Measurements from ENCODE around the gene UBE2U. TPM values are rescaled to one million over a fixed set of nuclear protein-coding genes. Genes with fewer than 3 reads are reported as not detected.
"Not testable (repeated sequence)": the region's sequence is repeated elsewhere in the genome, so short reads cannot be mapped to it uniquely, and the experiment has no call there.

Gene UBE2U
- total RNA-seq, 1 donor from 2014 or later, result not detected

DNA sequence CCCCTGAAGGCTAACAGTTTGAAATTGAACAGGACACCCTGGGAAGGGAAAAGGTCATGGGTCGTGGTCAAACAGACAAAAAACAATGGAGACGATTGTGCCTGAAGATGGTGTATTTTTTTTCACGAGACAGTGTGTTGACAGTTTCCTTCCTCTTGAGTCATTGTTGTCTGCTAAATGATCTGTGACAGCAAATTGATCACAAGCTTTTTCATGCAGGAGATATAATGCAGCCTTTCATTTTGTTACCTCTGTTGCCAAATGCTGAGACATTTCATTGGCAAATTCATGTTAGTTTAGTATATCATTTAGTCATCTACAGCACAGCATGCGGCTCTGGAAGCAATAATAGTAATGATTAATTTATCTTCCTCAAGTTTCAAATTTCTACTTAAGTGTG is 27.7 kb downstream of the UBE2U start:
- no peak for DNase-seq (ENCODE audit: low spot score)
- ATAC-seq, result no peak
- intact Hi-C loops (cut with DNase I), result no loop called here

DNA sequence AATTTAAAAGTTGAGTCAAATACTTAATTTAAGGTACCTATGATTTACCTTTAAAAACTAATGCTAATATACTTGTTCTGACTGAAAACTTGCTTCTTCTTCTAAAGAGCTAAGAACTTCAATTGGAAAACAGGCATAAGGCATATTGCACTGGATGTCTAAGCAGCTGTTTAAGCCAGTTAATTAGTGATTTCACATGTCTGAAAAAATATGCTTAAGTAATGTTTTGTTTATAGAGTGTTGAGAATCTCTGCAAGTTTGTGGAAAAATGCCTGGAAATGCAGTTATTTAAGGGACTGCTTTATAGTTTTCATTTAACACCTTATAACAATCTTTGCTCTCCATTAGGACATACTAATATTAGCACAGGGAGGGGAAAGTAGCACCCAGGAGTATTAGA is 28.2 kb downstream of the UBE2U start:
- ATAC-seq (no peak), DNase-seq (ENCODE audit: low spot score) (no peak)
- intact Hi-C loops (cut with DNase I), result no loop called here

DNA sequence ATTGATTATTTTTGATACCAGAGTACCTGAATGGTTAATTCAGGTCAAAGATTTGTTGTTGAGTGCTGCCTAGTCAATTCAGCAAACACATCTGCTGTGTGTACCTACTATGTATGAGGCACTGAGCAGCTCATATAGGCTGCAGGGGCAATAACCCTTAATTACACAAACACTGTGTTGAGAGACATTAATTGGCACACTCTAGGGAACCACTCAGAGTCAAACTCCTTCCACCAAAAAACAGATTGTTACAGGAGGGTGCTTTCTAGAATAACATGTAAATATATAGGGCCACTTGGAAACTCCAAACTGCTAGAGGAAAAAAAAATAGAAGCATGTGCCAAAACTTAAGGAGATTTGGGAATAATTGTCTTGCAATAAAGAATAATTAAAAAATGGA is 31.3 kb downstream of the UBE2U start:
- ATAC-seq (no peak), DNase-seq (ENCODE audit: low spot score) (no peak)
- intact Hi-C loops (cut with DNase I), result no loop called here

DNA sequence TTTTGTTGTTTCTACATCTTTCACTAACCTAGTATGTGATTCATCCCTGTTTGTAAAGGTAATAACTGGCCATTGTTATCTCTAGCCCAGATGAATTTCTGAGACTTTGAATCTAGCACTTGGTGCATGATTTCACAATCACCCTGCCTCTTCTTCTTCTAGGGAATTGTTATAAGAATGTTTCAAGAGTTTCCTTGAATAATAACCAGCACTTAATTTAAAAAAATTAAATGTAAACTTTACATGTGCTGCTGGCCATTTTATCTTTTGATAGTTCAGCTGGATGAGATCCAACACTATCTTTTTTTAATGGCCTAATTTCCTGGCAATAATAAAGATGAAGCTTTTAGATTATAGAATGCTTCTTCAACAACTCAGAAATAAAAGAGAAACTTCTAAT is 31.8 kb downstream of the UBE2U start:
- intact Hi-C loops (cut with DNase I), result no loop called here
- ATAC-seq, result no peak
- DNase-seq (ENCODE audit: low spot score), result no peak

DNA sequence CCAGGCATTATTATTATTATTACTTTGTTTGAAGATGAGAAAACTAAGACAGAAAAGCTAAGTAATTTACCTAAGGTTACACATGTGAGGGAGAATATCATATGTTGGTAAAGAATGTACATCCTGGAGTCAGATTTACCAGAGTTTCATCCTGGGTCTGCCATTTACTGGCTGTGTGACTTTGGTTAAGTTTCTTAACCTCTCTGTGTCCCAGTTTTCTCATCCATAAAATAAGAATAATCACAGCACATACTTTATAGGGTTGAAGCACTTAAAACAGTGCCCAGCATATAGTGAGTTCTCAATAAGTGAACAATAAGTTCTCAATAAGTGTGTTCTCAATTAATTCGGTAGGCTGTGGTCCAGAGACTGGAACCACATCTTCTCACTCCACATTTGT is 32.5 kb downstream of the UBE2U start:
- ATAC-seq (no peak), DNase-seq (ENCODE audit: low spot score) (no peak)
- intact Hi-C loops (cut with DNase I), result no loop called here

GRCh38 chr1:64236541-64236954 is 33.1 kb downstream of the UBE2U start:
- intact Hi-C loops (cut with DNase I), result no loop called here
- ATAC-seq (no peak), DNase-seq (ENCODE audit: low spot score) (no peak)

DNA sequence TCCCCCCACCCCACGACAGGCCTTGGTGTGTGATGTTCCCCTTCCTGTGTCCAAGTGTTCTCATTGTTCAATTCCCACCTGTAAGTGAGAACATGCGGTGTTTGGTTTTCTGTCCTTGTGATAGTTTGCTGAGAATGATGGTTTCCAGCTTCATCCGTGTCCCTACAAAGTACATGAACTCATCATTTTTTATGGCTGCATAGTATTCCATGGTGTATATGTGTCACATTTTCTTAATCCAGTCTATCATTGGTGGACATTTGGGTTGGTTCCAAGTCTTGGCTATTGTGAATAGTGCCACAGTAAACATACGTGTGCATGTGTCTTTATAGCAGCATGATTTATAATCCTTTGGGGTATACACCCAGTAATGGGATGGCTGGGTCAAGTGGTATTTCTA is 36.1 kb downstream of the UBE2U start:
- intact Hi-C loops (cut with DNase I); DNase-seq (ENCODE audit: low spot score); ATAC-seq: not testable (repeated sequence)

- DNase-seq (ENCODE audit: low spot score) (no peak), ATAC-seq (peak; percentile 50)
- intact Hi-C loops (cut with DNase I), result loop anchor here (10.0 kb wide), 1 partner anchor 625 kb away; no protein-coding TSS in a partner anchor
Measured at GRCh38 chr1:64240206-64240605, 36.8 kb downstream of the UBE2U start.

GRCh38 chr1:64241069-64241468 is 37.6 kb downstream of the UBE2U start:
- intact Hi-C loops (cut with DNase I), result loop anchor here (10.0 kb wide), 1 partner anchor 626 kb away; no protein-coding TSS in a partner anchor
- no peak for ATAC-seq
- no peak for DNase-seq (ENCODE audit: low spot score)

DNA sequence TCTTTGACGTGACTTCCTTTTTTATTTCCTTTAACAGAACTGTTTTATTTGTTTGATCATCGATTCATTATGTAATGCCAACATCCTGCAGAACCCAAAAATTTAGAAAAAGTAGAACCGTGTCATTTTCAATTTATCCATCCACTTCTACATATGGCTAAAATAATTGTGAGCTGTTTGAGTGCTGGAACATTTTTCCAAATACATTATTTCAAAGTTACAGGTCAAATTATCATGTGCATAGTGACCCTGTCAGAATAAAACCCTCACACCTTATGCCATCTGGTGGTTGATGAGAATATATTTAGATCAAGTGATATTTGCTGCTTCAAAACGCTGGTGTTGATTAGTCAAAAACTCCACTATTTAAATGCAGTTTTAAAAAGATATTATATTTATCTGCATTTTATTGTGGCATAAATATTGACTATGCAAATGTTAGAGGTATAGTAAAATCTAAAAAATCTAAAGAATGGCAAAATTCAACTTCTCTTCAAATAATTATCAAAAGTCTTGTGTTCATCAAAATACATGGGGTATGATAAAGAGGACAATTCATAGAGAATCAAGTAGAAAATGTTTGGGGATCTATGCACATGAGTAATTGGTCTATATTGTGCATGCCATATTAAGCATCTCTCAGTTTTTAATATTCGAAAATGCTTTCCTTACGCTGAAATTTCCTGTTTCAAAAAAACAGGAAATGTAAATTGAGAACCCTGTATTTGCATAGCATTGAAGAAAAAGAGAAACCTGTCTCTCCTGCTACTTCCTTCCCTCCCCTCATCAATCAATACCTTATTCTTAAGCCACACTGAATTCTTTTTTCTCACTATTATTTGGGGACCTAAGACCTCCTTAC is 39.7 kb downstream of the UBE2U start:
- ATAC-seq (peak; percentile 52), DNase-seq (ENCODE audit: low spot score) (no peak)
- intact Hi-C loops (cut with DNase I), result loop anchor here (10.0 kb wide), 1 partner anchor 628 kb away; no protein-coding TSS in a partner anchor

GRCh38 chr1:64243757-64244080 is 40.3 kb downstream of the UBE2U start:
- intact Hi-C loops (cut with DNase I), result loop anchor here (10.0 kb wide), 1 partner anchor 629 kb away; no protein-coding TSS in a partner anchor
- ATAC-seq (no peak), DNase-seq (ENCODE audit: low spot score) (no peak)

DNA sequence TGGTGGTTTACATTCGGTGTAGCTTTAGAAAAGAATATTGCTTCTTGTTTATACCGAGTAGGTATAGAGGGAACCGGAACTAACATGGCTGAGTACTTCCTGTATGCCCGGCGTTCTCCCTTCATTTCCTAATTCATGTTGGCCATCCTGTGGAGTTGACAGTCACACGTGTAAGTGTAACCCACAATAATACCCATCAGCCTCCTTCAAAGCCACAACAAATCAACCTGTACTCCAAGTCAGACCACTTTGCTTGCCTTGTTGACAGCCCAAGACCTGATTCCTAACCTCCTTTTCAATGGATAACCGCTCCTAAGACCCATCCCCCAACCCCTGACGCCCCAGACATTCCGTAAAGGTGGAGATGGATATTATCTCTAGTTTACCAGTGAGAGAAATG is 42.1 kb downstream of the UBE2U start:
- intact Hi-C loops (cut with DNase I), result loop anchor here (10.0 kb wide), 1 partner anchor 631 kb away; no protein-coding TSS in a partner anchor
- ATAC-seq (no peak), DNase-seq (ENCODE audit: low spot score) (no peak)

DNA sequence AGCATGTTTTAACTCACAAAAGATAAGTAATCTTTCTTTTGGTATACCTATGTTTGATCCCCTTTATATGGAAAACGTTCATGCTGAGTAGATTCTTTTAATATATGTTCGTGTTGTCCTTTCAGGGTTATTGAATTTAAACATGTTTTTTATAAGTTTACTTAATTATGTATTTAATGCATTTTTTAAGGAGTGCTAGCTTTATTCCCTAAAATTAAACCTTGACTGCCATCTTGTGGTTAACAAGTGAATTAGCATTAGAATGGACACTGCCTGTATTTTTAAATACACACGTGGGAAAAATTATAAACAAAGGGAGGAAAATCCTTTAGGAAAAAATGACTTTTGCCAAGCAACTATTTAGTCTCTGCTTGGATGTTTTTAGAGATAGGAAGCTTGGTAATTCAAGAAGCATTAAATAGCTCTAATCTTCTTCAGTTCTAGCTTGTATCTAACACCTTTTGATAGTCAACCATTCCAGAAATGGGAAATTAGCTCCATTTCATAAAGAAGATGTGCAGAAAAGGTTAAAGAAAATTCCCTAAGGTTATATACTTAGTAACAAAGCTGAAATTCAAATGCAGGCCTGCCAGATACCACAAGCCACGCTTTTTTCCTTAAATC is 43.0 kb downstream of the UBE2U start:
- peak; percentile 57 for ATAC-seq
- DNase-seq (ENCODE audit: low spot score), result no peak
- intact Hi-C loops (cut with DNase I), result loop anchor here (10.0 kb wide), 1 partner anchor 632 kb away; no protein-coding TSS in a partner anchor

GRCh38 chr1:64248065-64248464 is 44.6 kb downstream of the UBE2U start:
- ATAC-seq (no peak), DNase-seq (ENCODE audit: low spot score) (no peak)
- intact Hi-C loops (cut with DNase I), result loop anchor here (10.0 kb wide), 1 partner anchor 633 kb away; no protein-coding TSS in a partner anchor

GRCh38 chr1:64250472-64250871 is 47.0 kb downstream of the UBE2U start:
- DNase-seq (ENCODE audit: low spot score); intact Hi-C loops (cut with DNase I); ATAC-seq: not testable (repeated sequence)

GRCh38 chr1:64251971-64252370 is 48.5 kb downstream of the UBE2U start:
- no peak for DNase-seq (ENCODE audit: low spot score)
- ATAC-seq, result no peak
- intact Hi-C loops (cut with DNase I), result no loop called here

DNA sequence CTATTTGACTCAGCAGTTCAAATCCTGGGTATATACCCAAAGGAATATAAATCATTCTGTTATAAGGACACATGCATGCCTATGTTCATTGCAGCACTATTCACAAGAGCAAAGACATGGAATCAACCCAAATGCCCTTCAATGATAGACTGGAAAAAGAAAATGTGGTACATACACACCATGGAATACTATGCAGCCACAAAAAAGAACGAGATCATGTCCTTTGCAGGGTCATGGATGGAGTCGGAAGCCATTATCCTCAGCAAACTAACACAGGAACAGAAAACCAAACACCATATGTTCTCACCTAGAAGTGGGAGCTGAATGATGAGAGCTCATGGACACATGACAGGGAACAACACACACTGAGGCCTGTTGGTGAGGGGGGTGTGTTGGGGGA is 53.8 kb downstream of the UBE2U start:
- intact Hi-C loops (cut with DNase I); ATAC-seq; DNase-seq (ENCODE audit: low spot score): not testable (repeated sequence)

- intact Hi-C loops (cut with DNase I); ATAC-seq; DNase-seq (ENCODE audit: low spot score): not testable (repeated sequence)
Measured at GRCh38 chr1:64258444-64258843, 55.0 kb downstream of the UBE2U start.

GRCh38 chr1:64263335-64263734 is 59.9 kb downstream of the UBE2U start:
- ATAC-seq, result no peak
- no peak for DNase-seq (ENCODE audit: low spot score)
- intact Hi-C loops (cut with DNase I), result no loop called here

- intact Hi-C loops (cut with DNase I), result loop anchor here (1.0 kb wide), 1 partner anchor 8 kb away; no protein-coding TSS in a partner anchor
- no peak for DNase-seq (ENCODE audit: low spot score)
- ATAC-seq, result no peak
Measured at GRCh38 chr1:64263856-64264255, 60.4 kb downstream of the UBE2U start.

All from sciatic nerve (tissue), 2 donors.